ENCODE results near the gene EPOP.
"Not testable (repeated sequence)": the region's sequence is repeated elsewhere in the genome, so short reads cannot be mapped to it uniquely, and the experiment has no call there.

Gene EPOP

GRCh38 chr17:38637951-38638350 is 36.8 kb downstream of the EPOP start:
- DNase-seq: no peak

GRCh38 chr17:38636054-38636453 is 38.7 kb downstream of the EPOP start:
- no peak for DNase-seq

- no peak for DNase-seq
Observed at GRCh38 chr17:38632334-38632733, 42.4 kb downstream of the EPOP start.

- no peak for DNase-seq
Observed at GRCh38 chr17:38628441-38628840, 46.3 kb downstream of the EPOP start.

- no peak for DNase-seq
Observed at GRCh38 chr17:38627957-38628356, 46.8 kb downstream of the EPOP start.

- not testable (repeated sequence) for DNase-seq
Observed at GRCh38 chr17:38626606-38627226, 48.0 kb downstream of the EPOP start.

GRCh38 chr17:38625482-38625881 is 49.3 kb downstream of the EPOP start:
- DNase-seq: no peak

- not testable (repeated sequence) for DNase-seq
Observed at GRCh38 chr17:38624782-38625355, 49.9 kb downstream of the EPOP start.
